TTC549 (cell line): ENCODE results near the gene ELOVL2.

ENCODE experiments used
- FAIRE-seq: peaks from 2 replicates; lab custom pipeline; 2012; peaks lifted over from hg19 to GRCh38; lab: Jason Lieb, UNC

Gene ELOVL2

DNA sequence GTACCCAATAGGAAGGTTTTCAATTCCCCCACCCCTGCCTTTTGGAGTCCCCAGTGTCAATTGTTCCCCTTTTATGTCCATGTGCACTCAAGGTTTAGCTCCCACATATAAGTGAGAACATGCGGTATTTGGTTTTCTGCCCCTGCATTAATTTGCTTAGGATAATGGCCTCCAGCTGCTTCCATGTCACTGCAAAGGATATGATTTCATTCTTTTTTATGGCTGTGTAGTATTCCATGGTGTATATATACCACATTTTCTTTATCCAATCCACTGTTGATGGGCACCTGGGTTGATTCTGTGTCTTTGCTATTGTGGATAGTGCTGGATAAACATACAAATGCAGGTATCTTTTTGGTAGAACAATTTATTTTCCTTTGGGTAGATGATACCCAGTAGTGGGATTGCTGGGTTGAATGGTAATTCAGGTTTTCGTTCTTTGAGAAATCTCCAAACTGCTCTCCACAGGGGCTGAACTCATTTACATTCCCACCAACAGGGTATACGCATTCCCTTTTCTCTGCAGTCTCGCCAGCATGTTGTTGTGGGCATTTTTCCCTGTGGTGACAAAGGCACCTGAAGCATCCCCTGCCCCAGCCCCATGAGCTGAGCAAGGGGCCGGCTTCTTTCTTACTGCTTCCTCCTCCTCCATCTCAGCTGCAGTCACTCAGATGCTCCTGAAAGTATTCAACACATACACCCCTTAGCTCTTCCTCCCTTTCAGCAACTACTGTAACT, 66.7 kb downstream of the ELOVL2 start:
- FAIRE-seq: no peak

DNA sequence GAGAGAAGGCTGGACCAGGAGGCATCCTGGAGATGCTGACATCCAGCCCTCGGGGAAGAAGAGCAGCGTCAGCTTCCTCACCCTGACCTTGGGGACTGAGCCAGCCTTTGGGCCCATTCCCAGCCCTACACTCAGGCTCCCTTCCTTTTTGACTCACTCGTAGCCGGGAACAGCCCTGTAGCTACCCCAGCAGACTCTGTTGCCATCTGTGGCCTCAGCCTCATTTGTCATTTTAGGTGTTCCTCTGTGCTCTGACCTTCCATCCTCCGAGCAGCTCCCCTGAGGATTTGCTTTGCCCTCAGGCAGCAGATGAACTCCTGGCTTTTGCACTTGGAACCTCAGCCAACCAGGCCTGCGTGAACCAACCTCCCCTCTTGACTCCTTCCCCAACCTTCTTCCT, 67.5 kb downstream of the ELOVL2 start:
- no peak for FAIRE-seq

DNA sequence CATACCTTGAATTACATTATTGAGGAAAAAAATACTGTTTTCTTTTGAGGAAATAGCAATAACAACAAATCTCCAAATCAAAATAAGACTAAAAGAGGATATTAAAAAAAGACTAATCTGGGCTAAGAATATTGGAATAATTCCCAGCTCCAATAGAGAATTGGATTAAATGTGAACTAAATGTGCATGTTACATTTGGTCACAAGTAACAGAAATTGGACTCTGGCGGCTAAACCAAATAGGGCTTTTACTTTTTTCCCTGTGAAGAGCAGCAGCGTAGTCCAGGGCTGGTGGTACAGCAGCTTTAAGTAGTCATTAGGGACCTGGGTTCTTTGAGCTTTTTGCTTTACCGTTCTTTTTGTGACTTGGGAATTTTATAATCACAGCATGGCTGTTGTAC, 71.9 kb downstream of the ELOVL2 start:
- no peak for FAIRE-seq

DNA sequence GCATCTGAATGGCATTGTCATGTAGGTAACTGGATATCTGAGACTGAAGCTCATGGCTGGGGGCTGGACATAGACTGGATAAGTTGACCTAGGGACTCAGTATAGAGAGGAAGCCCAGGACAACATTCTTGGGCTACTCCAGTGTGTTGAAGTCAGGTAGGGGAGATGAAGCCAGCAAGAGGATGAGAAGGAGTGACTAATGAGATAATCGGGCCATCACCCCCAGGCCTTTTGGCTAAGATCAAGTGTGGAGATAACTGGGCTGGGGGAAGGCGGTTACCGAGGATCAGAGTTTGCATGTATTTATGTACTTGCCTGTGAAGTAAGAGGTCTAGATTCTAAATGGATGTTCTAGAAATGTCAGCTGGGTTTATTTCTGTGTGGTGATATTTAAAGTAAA, 73.4 kb downstream of the ELOVL2 start:
- no peak for FAIRE-seq

DNA sequence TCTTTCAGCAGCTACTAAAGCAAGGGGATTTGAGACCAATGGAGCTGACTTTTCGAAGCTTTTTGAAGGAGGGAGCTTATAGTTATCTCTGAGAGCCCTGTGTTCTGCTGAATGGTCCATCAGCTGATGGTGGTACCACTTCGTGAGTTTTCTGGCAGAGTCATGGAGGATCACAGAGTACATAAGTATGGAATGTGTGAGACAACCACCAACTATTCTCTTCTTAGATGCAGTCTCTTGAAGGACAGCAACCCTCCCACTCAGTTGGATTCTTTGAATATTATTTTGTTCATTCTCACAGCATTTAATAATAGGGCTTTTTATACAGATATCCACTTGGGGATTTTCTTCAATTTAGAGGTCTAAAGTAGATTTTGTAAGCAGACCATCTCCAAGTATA, 75.3 kb downstream of the ELOVL2 start:
- no peak for FAIRE-seq

DNA sequence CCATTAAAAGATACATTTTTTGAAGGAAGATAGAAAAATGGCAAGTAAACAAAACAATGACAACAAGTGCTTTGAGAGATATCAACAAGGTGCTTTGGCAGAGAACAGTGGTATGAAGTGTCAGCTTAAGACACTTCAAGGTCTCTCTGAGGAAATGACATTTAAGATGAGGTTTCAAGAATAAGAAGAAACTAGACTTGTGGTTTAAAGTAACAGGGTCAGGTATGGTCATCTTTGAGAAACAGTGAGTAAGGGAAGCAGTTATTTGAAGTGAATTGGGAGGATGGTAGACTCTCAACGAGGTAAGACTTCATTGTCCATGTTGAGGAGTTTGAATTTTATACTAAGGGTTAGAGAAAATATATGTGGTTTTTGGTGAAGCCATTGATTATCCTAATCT, 79.4 kb downstream of the ELOVL2 start:
- FAIRE-seq: no peak

DNA sequence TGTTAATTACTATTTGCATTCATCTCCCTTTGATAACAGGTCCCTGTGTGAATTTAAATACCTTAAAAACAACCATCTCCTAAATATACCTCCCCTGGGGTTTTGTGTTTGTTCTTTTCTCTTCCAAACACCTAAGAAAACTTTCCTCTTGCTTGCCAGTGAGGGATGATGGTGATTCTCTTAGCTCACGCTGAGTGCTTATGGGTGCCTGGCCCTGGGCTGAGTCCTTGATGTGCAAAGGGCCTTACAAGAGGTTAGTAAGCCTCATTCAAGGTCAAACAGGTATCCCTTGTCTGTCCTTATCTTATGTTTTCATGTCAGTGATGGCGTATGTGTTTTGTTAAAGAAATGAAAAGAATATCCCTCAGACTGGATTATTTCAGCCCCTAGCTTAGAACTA, 81.0 kb downstream of the ELOVL2 start:
- no peak for FAIRE-seq

DNA sequence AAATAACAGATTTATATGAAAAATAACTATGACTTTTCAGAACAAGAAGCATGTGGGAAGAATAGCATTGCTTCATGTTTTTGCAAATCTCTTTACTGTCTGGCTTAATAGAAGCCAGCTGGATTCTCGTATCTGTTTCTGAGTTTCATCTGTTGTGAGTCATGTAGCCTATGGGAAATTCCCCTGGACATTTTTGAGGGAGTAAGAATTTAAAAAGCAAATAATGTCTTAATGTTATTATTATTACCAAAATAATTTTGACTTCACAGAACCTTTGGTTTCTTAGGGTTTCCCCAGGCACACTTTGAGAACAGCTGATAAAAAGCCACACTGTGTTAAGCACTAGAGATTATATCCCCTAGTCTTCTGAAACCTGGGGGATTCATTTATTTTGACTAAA, 81.4 kb downstream of the ELOVL2 start:
- FAIRE-seq: no peak

DNA sequence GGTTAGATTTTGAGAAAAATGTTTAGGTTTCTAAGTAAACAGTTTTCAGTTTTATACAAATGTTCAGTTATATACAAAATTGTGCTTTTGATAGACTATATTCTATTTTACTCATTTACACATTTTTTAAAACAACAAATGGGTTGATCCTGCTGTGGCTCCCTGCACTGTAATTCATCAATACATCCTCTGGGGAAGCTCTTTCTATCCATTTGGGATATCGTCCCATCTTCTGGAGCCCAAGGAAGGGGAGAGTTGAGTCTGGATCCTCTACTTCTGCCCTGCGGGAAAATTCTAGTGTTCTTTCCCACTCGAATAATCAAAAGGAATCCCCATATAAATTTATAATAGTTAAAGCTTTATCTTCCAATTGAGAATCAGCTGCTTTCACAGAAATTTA, 82.3 kb downstream of the ELOVL2 start:
- no peak for FAIRE-seq

DNA sequence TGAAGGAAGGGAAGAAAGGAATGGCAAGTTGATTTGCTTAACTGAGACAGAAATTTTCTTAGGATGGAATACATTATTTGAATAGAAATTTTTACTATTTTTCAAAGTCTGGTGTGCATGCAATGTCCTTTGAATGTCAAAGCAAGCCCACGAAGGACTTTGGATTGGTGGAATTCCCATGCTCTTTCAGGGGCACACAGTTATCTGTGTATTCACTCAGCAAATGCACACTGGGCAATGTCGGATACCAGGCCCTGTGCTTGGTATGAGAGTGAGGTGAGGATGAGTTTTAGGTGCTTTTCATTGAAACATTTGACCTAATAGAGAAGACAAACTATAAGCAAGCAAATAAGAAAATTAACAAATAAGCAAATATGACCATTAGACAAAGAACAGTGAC, 83.9 kb downstream of the ELOVL2 start:
- FAIRE-seq: no peak

DNA sequence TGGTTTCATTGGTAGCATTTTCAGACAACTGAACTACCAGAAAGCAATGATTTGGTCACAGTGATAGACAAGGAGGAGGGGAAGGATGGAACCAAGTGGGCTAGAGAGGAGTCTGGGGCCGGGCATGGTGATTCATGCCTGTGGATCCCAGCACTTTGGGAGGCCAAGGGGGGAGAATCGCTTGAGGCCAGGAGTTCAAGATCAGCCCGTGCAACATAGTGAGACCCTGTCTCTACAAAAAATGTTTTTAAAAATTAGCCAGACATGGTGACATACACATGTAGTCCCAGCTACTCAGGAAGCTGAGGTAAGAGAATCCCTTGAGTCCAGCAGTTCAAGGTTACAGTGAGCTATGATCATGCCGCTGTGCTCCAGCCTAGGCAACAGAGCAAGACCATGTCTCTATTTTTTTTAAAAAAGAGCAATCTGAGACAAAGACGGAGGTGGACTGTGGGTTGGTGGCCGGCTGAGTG, 86.7 kb downstream of the ELOVL2 start:
- FAIRE-seq: no peak

DNA sequence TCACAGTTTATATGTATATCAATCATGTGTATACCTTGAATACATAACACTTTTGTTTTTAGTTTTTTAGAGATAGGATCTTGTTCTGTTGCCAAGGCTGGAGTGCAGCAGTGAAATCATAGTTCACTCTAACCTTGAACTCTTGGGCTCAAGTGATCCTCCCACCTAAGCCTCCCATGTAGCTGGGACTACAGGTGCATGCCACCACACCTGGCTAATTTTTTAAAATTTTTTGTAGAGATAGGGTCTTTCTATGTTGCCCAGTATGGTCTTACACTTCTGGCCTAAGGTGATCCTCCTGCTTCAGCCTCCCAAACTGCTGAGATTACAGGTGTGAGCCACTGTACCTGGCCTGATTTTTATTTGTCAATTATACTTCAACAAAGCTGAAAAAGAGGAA, 87.3 kb downstream of the ELOVL2 start:
- FAIRE-seq: no peak

DNA sequence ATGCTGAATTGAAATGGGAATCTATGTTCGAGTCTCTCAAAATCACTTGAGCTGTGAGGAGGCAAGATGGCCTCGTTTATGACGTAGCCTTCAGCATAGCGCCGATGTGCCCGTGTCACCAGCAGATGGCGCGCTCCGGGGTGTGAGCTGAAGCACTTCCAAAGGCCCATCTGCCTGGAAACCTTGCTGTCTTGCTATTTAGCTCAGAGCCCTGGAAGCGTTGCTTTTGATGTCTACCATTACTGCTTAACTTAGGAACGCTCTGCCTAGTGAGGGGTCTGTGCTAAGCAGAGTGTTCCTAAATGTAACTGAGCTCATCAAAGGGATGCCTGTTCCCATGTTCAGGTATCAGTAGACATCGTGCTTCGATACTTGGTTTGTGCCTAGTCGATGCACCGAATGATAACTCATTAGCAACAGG, 89.5 kb downstream of the ELOVL2 start:
- FAIRE-seq: no peak

DNA sequence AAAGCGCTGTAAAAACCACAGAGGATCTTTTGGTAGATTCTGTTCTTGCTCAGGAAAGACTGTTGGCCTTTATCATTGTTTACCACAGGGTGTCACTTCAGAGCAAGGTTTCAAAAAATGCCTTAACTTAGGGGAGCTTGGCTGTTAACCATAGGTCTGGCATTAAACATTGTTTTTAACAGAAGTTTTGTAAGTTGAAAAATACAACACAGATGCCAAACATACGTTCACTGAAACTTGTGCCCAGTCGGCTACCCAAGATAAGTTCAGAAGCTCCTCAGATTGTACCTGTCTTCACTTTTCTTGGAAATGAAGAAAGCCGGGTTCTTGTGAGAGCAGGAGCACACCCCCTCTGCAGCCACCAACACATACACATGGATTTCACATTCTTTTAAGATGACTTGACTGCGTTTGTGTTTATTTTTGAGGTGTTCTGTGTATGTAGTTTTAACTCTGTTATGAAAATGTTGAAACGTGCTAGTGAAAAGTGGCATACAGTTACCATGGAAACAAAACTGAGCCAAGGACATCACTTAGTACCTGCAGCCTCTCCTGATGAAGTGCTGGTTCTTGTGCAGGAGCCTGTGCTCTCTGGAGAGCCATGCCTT, 92.3 kb downstream of the ELOVL2 start:
- peak; percentile 98 for FAIRE-seq

DNA sequence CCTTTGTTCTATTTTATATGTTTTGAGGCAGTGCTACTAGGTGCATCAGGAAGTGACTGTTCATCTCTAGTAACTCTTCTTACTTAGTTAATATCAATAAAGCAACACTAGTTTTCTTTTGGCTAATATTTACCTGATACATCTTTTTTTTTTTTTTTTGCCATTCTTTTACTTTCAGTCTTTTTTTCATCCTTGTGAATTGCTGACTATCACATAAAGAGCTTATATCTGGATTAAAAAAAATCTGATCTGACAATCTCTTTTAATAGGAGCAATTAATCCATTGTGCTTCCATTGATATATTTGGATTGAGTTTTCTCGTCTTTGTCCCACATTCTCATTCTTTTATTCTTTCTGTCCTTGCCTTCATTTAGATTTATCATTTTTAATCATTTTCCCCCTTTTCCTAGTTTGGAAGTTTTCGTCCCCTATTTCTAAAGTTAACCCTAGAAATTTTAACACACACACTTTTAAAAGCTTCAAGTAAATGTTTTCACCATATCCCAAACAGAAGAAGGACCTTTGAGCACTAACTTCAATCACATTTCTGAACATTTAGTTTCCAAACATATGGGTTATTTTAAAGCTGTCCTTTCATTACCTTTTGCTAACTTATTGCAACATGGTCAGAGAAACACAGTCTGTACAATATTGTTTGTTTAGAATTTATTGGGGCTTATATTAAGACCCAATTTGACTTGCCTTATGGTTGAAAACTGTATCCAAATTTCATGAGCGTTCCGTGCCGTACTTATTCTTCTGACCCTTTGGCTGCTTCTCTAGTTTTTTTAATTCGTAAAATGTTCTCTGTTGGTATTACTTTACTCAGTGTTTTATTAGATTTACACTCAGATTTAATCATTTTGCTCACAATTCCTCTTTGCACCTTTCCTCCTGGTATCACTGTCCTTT, 94.3 kb downstream of the ELOVL2 start:
- no peak for FAIRE-seq

DNA sequence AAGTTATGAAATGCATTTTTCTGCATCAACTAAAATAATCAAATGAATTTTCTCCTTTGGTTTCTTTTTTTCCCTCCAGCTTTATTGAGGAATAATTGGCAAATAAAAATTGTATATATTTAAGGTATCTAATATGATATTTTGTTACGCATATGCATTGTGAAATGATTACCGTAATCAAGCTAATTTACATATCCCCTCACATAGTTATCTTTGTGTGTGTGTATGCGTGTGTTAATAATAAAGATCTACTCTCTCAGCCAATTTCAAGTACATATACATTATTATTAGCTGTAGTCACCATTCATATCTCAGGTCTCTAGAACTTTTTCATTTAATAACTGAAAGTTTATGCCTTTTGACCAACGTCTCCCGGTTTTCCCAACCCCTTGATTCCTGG, 96.1 kb downstream of the ELOVL2 start:
- FAIRE-seq: no peak

DNA sequence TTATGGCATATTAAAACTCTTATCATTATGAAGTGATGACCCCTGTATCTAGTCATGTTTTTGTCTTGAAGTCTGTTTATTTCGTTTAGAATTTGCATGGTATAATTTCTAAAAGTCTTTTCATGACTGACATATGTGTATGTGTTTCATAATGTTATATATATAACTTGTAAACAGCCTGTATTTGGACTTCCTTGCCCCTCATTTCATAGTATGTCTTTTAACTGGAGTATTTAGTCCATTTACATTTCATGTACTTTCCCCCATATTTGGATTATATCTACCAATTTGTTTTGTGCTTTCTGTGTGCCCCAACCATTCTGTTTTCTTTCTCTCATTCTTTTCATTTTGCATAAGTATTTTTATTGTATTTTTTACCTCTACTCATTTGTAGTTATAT, 98.3 kb downstream of the ELOVL2 start:
- FAIRE-seq: no peak

DNA sequence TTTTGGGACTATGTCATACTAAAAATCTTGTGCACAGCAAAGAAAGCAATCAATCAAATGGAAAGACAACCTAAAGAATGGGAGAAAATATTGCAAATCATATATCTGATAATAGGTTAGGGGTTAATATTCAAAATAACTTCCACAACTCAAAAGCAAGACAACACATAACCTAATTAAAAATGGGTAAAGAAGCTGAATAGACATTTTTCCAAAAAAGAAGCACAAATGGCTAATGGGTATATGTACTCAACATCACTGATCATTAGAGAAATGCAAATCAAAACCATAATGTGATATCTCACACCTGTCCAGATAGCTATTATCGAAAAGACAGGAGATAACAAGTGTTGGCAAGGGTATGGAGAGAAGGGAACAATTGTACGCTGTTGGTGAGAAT, 104.3 kb downstream of the ELOVL2 start:
- no peak for FAIRE-seq

DNA sequence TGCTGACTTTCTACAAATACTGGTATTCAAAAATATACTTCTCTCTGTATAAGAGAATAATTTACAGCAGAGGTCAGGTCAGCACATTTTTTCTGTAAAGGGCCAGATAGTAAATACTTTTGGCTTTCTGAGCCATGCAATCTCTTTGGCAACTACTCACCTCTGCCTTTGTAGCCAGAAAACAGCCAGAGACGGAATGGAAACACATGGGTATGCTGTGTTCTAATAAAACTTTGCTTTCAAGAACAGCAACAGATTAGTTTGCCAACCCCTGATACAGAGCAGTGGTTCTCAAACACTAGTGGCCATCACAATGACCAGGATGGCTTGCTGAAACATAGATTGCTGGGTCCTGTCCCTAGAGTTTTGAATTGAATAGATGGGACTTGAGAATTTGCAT, 111.0 kb downstream of the ELOVL2 start:
- FAIRE-seq: no peak
